DOHH2 (cell line): ENCODE results near the gene FNIP2.

ENCODE experiments used
- H3F3A ChIP-seq: fragments of 200-600 bp; sonication (generic), shearing (Covaris generic); 2 replicates; pipeline ENCODE4 v1.6.0; 2016; ENCODE audit warnings: antibody characterized with exemption, mild to moderate bottlenecking; ENCODE audit not compliant: control insufficient read depth, insufficient read depth
- H3K27ac ChIP-seq: fragments of 200-600 bp; sonication (generic); 2 replicates; pipeline ENCODE4 v1.5.1; 2014; ENCODE audit warnings: low read depth, mild to moderate bottlenecking, low read length, moderate library complexity
- H3K27me3 ChIP-seq: fragments of 200-600 bp; sonication (generic); 2 replicates; pipeline ENCODE4 v1.6.1; 2014; ENCODE audit warnings: mild to moderate bottlenecking, low read length, mixed read lengths; ENCODE audit not compliant: control insufficient read depth
- H3K36me3 ChIP-seq: fragments of 200-600 bp; sonication (generic); 2 replicates; pipeline ENCODE4 v1.6.1; 2014; ENCODE audit warnings: mild to moderate bottlenecking, low read length, moderate library complexity, mixed read lengths; ENCODE audit not compliant: control insufficient read depth
- H3K4me1 ChIP-seq: fragments of 200-600 bp; sonication (generic); 2 replicates; pipeline ENCODE4 v1.6.1; 2014; ENCODE audit warnings: mild to moderate bottlenecking, low read length, mixed read lengths; ENCODE audit not compliant: control insufficient read depth
- H3K4me2 ChIP-seq: fragments of 200-600 bp; sonication (generic); 2 replicates; pipeline ENCODE4 v1.6.0; 2014; ENCODE audit warnings: mild to moderate bottlenecking, low read length, moderate library complexity
- H3K4me3 ChIP-seq: fragments of 200-600 bp; sonication (generic); 2 replicates; pipeline ENCODE4 v1.5.1; 2014; ENCODE audit warnings: mild to moderate bottlenecking, low read length, mixed read lengths
- H3K79me2 ChIP-seq: fragments of 200-600 bp; sonication (generic); 2 replicates; pipeline ENCODE4 v1.6.1; 2014; ENCODE audit warnings: mild to moderate bottlenecking, low read length, mixed read lengths; ENCODE audit not compliant: control insufficient read depth
- H3K9me2 ChIP-seq: fragments of 200-600 bp; sonication (generic); replicated peaks from 2 replicates; pipeline ENCODE4 v1.6.1; 2014; ENCODE audit warnings: mild to moderate bottlenecking, low read length, mixed read lengths; ENCODE audit not compliant: control insufficient read depth
- H3K9me3 ChIP-seq: fragments of 200-600 bp; sonication (generic); 2 replicates; pipeline ENCODE4 v1.6.1; 2014; ENCODE audit warnings: antibody characterized with exemption, low read length, mixed read lengths; ENCODE audit not compliant: control insufficient read depth, insufficient read depth
- H4K20me1 ChIP-seq: fragments of 200-600 bp; sonication (generic); 2 replicates; pipeline ENCODE4 v1.6.0; 2014; ENCODE audit warnings: low read depth, mild to moderate bottlenecking, antibody characterized with exemption, low read length, moderate library complexity; ENCODE audit not compliant: control insufficient read depth, insufficient read depth
- CTCF ChIP-seq: fragments of 200-600 bp; sonication (generic); IDR thresholded peaks from one replicate; pipeline ENCODE4 v1.5.1; 2014; ENCODE audit warnings: antibody characterized with exemption, mild to moderate bottlenecking, low read depth, low read length; ENCODE audit not compliant: poor library complexity, severe bottlenecking
- EZH2phosphoT487 ChIP-seq: fragments of 200-600 bp; sonication (generic); IDR thresholded peaks from 2 replicates; pipeline ENCODE4 v1.6.1; 2017; ENCODE audit warnings: borderline replicate concordance, mild to moderate bottlenecking, antibody characterized with exemption, low read length, moderate library complexity, mixed read lengths

The FNIP2 gene

GRCh38 chr4:158763462-158763861 lies 5.4 kb upstream of the FNIP2 start:
- no peaks in the 10 kb centered on the region for H3K36me3 ChIP-seq
- H3F3A ChIP-seq: peaks cover 5% of the 10 kb centered on the region
- peaks cover 17% of the 10 kb centered on the region for H3K4me1 ChIP-seq
- H3K9me3 ChIP-seq: no peaks in the 10 kb centered on the region
- H4K20me1 ChIP-seq: no peaks in the 10 kb centered on the region
- no peak overlapping the region for H3K4me2 ChIP-seq
- H3K4me3 ChIP-seq: no peak overlapping the region
- TF ChIP-seq CTCF (no peak), EZH2phosphoT487 (no peak)
- H3K27me3 ChIP-seq: peaks cover 5% of the 10 kb centered on the region; the same call in 1 of the 2 replicates
- no peaks in the 10 kb centered on the region for H3K79me2 ChIP-seq
- H3K27ac ChIP-seq: no peak overlapping the region
- no peaks in the 10 kb centered on the region for H3K9me2 ChIP-seq

- Histone ChIP-seq H3F3A (peaks cover 11% of the 10 kb centered on the region), H4K20me1 (no peaks in the 10 kb centered on the region), H3K4me1 (peaks cover 26% of the 10 kb centered on the region), H3K4me3 (no peak overlapping the region), H3K79me2 (no peaks in the 10 kb centered on the region), H3K36me3 (no peaks in the 10 kb centered on the region), H3K27me3 (peaks cover 19% of the 10 kb centered on the region), H3K9me2 (no peaks in the 10 kb centered on the region), H3K9me3 (no peaks in the 10 kb centered on the region), H3K4me2 (no peak overlapping the region), H3K27ac (no peak overlapping the region)
- TF ChIP-seq EZH2phosphoT487 (no peak), CTCF (no peak)
Observed at GRCh38 chr4:158766434-158767044, 2.3 kb upstream of the FNIP2 start.

- H3K79me2 ChIP-seq: no peaks in the 10 kb centered on the region
- H3K36me3 ChIP-seq: no peaks in the 10 kb centered on the region
- no peaks in the 10 kb centered on the region for H3K9me3 ChIP-seq
- peaks cover 19% of the 10 kb centered on the region for H3K27me3 ChIP-seq
- H3K9me2 ChIP-seq: no peaks in the 10 kb centered on the region
- peaks cover 26% of the 10 kb centered on the region for H3K4me1 ChIP-seq
- TF ChIP-seq EZH2phosphoT487: no peak
- TF ChIP-seq CTCF: no peak
- no peak overlapping the region for H3K4me3 ChIP-seq
- no peak overlapping the region for H3K27ac ChIP-seq
- peaks cover 11% of the 10 kb centered on the region for H3F3A ChIP-seq
- no peaks in the 10 kb centered on the region for H4K20me1 ChIP-seq
- H3K4me2 ChIP-seq: no peak overlapping the region
Observed at GRCh38 chr4:158767451-158767850, 1.4 kb upstream of the FNIP2 start.
